Limb (tissue), 2 donors: ENCODE data around the gene VAMP7.
A peak's percentile ranks its signal among the peaks of the same experiment; 100 is the strongest.
"Not testable (repeated sequence)": the region's sequence is repeated elsewhere in the genome, so short reads cannot be mapped to it uniquely, and the experiment has no call there.

Experiments used
- DNase-seq, 2 donors: peaks; one replicate each; pipeline ENCODE4 v3.0.0-alpha.2; 2016; ENCODE audit errors: extremely low spot score in 2 of 2

The VAMP7 gene

GRCh38 chrX:155881158-155881993 is at the start of gene VAMP7:
TSS of gene VAMP7 (plus strand) at chrX:155881345. CDS start at chrX:155889467, 8,122 bp downstream.
- peak; percentile 84 to 86 for DNase-seq

- DNase-seq = no peak
Observed at GRCh38 chrX:155841232-155841631, 39.9 kb upstream of the VAMP7 start.

- DNase-seq = not testable (repeated sequence)
Observed at GRCh38 chrX:155851786-155852185, 29.4 kb upstream of the VAMP7 start.

GRCh38 chrX:155857561-155857960 is 23.6 kb upstream of the VAMP7 start:
- DNase-seq = no peak

GRCh38 chrX:155864655-155865054 is 16.5 kb upstream of the VAMP7 start:
- DNase-seq = no peak

- DNase-seq = no peak
Observed at GRCh38 chrX:155865193-155865592, 16.0 kb upstream of the VAMP7 start.

- no peak for DNase-seq
Observed at GRCh38 chrX:155867821-155868220, 13.3 kb upstream of the VAMP7 start.

GRCh38 chrX:155870958-155871357 is 10.2 kb upstream of the VAMP7 start:
- no peak for DNase-seq

- DNase-seq = no peak
Observed at GRCh38 chrX:155871934-155872333, 9.2 kb upstream of the VAMP7 start.

- DNase-seq = no peak
Observed at GRCh38 chrX:155873188-155873587, 8.0 kb upstream of the VAMP7 start.

GRCh38 chrX:155874571-155875244 is 6.4 kb upstream of the VAMP7 start:
- no peak for DNase-seq

GRCh38 chrX:155876704-155877103 is 4.4 kb upstream of the VAMP7 start:
- DNase-seq = no peak

GRCh38 chrX:155877288-155877687 is 3.9 kb upstream of the VAMP7 start:
- DNase-seq = no peak

GRCh38 chrX:155880586-155881157 is 473 bp upstream of the VAMP7 start:
- DNase-seq = no peak

- no peak for DNase-seq
Observed at GRCh38 chrX:155886409-155886808, 5.3 kb downstream of the VAMP7 start.

GRCh38 chrX:155888139-155888538 is 7.0 kb downstream of the VAMP7 start:
- no peak for DNase-seq

- DNase-seq = no peak
Observed at GRCh38 chrX:155889328-155889727, 8.2 kb downstream of the VAMP7 start.

GRCh38 chrX:155891446-155892210 is 10.5 kb downstream of the VAMP7 start:
- no peak for DNase-seq

GRCh38 chrX:155893521-155893920 is 12.4 kb downstream of the VAMP7 start:
- no peak for DNase-seq

GRCh38 chrX:155896512-155896911 is 15.4 kb downstream of the VAMP7 start:
- DNase-seq = no peak

- no peak for DNase-seq
Observed at GRCh38 chrX:155899366-155899765, 18.2 kb downstream of the VAMP7 start.

- no peak for DNase-seq
Observed at GRCh38 chrX:155900765-155901164, 19.6 kb downstream of the VAMP7 start.
